Choroid plexus epithelial cell (primary cell): ENCODE measurements around the gene CDH10.

Experiments used
- DNase-seq: peaks from one replicate; pipeline ENCODE4 v3.0.0-alpha.2; 2010; ENCODE audit warnings: low read depth
- H3K4me3 ChIP-seq: 2 replicates; pipeline ENCODE4 v1.5.1; 2011; ENCODE audit warnings: low read depth, mild to moderate bottlenecking, control low read depth, low read length, moderate library complexity
- CTCF ChIP-seq: conservative IDR thresholded peaks from 2 replicates; pipeline ENCODE4 v1.5.1; 2011; ENCODE audit warnings: low read depth, mild to moderate bottlenecking, control low read depth, inconsistent platforms, low read length, moderate library complexity

CDH10 gene

DNA sequence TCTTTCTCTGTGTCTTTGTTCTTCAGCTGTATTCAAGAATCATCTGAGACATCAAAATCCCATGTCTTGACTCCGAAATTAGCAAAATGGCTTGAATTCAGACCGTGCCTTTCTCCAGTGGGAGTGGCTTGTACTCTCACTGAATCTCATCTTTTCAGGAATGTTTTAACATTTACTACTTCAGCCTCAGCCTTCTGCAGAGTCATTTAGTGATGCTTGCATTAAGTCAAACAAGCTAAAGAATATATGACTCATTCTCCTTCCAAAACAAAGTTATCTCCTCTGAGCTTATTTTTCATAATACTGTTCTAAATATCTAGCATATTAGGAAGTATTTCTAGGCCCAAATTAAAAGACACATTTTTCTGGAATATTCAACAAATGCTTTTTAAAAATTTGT, 205.3 kb downstream of the CDH10 start:
- no peak for TF ChIP-seq CTCF
- DNase-seq, result no peak
- no peak overlapping the region for H3K4me3 ChIP-seq
